Endothelial cell of umbilical vein (primary cell): ENCODE data around the gene COL28A1. TPM values are rescaled to one million over a fixed set of nuclear protein-coding genes. Genes with fewer than 3 reads are reported as not detected.

ENCODE experiments used
- BruUV-seq: library from RNA; stranded (reverse); fragments of 400-500 nt; replicated peaks from 2 replicates; lab custom pipeline; 2021; lab: Mats Ljungman, UMichigan
- CTCF ChIA-PET: fragments of 300-600, 350-600 bp; sonication (Branson Sonifier 250); formaldehyde crosslinking; loops from one replicate; lab custom pipeline; 2021; ENCODE audit warnings: antibody characterized with exemption, inconsistent platforms; lab: Charles Lee
- POLR2A ChIA-PET: fragments of 300-600, 350-600 bp; sonication (Branson Sonifier 250); formaldehyde crosslinking; loops from one replicate; lab custom pipeline; 2021; ENCODE audit warnings: antibody characterized with exemption, inconsistent platforms; lab: Charles Lee
- DNase-seq: peaks from one replicate; pipeline ENCODE4 v3.0.0-alpha.2; 2011; ENCODE audit warnings: low read depth, low spot score
- FAIRE-seq: peaks from 2 replicates; lab custom pipeline; 2011; peaks lifted over from hg19 to GRCh38; lab: Jason Lieb, UNC
- H2AFZ ChIP-seq: 2 replicates; pipeline ENCODE4 v1.6.0; 2012; ENCODE audit warnings: low read depth, low read length, control low read depth, inconsistent platforms
- H3K27ac ChIP-seq: 2 replicates; pipeline ENCODE4 v1.5.1; 2011; ENCODE audit warnings: low read depth, mild to moderate bottlenecking, control low read depth, low read length, moderate library complexity; ENCODE audit not compliant: insufficient read depth
- H3K27me3 ChIP-seq, 2 experiments: 2 replicates each; pipeline versions ENCODE4 v1.6.0 to v1.6.1; 2011; ENCODE audit warnings: low read length in 2 of 2, mixed read lengths in 1 of 2; ENCODE audit not compliant: control insufficient read depth in 2 of 2, insufficient read depth in 2 of 2
- H3K36me3 ChIP-seq, 2 experiments: 2 replicates in 1 of 2; 3 replicates in 1 of 2; pipeline ENCODE4 v1.5.1; 2011; ENCODE audit warnings: low read length in 2 of 2, mild to moderate bottlenecking in 1 of 2, moderate library complexity in 1 of 2; ENCODE audit not compliant: control insufficient read depth in 2 of 2, insufficient read depth in 2 of 2; ENCODE audit errors: extremely low read depth in 1 of 2
- H3K4me1 ChIP-seq: 3 replicates; pipeline ENCODE4 v1.5.1; 2011; ENCODE audit warnings: mild to moderate bottlenecking, low read length; ENCODE audit not compliant: control insufficient read depth, insufficient read depth; ENCODE audit errors: extremely low read depth
- H3K4me2 ChIP-seq: 2 replicates; pipeline ENCODE4 v1.6.1; 2011; ENCODE audit warnings: low read length, control low read depth, mixed read lengths; ENCODE audit not compliant: insufficient read depth
- H3K4me3 ChIP-seq, 3 experiments: fragments of 200-600 bp in 1 of 3; sonication (generic), shearing (Covaris generic) in 1 of 3; replicated peaks in 1 of 3; 2 replicates each; pipeline ENCODE4 v1.5.1; 2011 to 2016; ENCODE audit warnings: control low read depth in 3 of 3, low read length in 3 of 3, mild to moderate bottlenecking in 2 of 3, inconsistent platforms in 1 of 3, low read depth in 1 of 3, moderate library complexity in 1 of 3; ENCODE audit not compliant: insufficient read depth in 1 of 3
- H3K79me2 ChIP-seq: 2 replicates; pipeline ENCODE4 v1.6.0; 2012; ENCODE audit warnings: low read length, inconsistent platforms; ENCODE audit not compliant: control insufficient read depth, insufficient read depth
- H3K9ac ChIP-seq: replicated peaks from 2 replicates; pipeline ENCODE3; 2011; ENCODE audit warnings: low read length, control low read depth; ENCODE audit not compliant: insufficient read depth; ENCODE audit errors: extremely low read depth
- H3K9me1 ChIP-seq: replicated peaks from 3 replicates; pipeline ENCODE4 v1.6.0; 2011; ENCODE audit warnings: mild to moderate bottlenecking, low read length; ENCODE audit not compliant: control insufficient read depth, insufficient read depth; ENCODE audit errors: extremely low read depth
- H3K9me3 ChIP-seq: replicated peaks from 2 replicates; pipeline ENCODE4 v1.5.1; 2012; ENCODE audit warnings: low read length, inconsistent platforms; ENCODE audit not compliant: control insufficient read depth, insufficient read depth
- H4K20me1 ChIP-seq: replicated peaks from 2 replicates; pipeline ENCODE3; 2011; ENCODE audit warnings: mild to moderate bottlenecking, low read length; ENCODE audit not compliant: control insufficient read depth, insufficient read depth; ENCODE audit errors: extremely low read depth
- CTCF ChIP-seq, 2 donors: IDR thresholded peaks; 1 replicate in 1 of 2; 2 replicates in 1 of 2; pipeline ENCODE4 v1.5.1; 2011; ENCODE audit warnings: low read length in 2 of 2, mild to moderate bottlenecking in 2 of 2, moderate library complexity in 2 of 2, control low read depth in 1 of 2, inconsistent platforms in 1 of 2, low read depth in 1 of 2; ENCODE audit not compliant: insufficient read depth in 1 of 2; ENCODE audit errors: extremely low read depth in 1 of 2
- EZH2 ChIP-seq: IDR thresholded peaks from 2 replicates; pipeline ENCODE4 v1.6.1; 2012; ENCODE audit warnings: borderline replicate concordance, low read depth, mild to moderate bottlenecking, moderate library complexity, low read length, inconsistent platforms; ENCODE audit not compliant: severe bottlenecking
- JUN ChIP-seq: IDR thresholded peaks from 2 replicates; pipeline ENCODE4 v1.6.1; 2011; ENCODE audit warnings: borderline replicate concordance, low read depth; ENCODE audit not compliant: insufficient read length, insufficient read depth
- MYC ChIP-seq: IDR thresholded peaks from one replicate; pipeline ENCODE4 v1.6.1; 2011; ENCODE audit warnings: mild to moderate bottlenecking, low read depth, low read length
- dilution Hi-C: fragments of 300-500 bp; cut with MboI; formaldehyde crosslinking; loops from one replicate; pipeline ENCODE4 v1.15.0; 2019; ENCODE audit warnings: low sequenced_read_pairs; ENCODE audit not compliant: extremely low pct_ligation_motif_present
- intact Hi-C: fragments of 100-400 bp; cut with micrococcal nuclease; formaldehyde crosslinking; loops from one replicate; pipeline ENCODE4 v1.10.0; 2022
- polyA plus RNA-seq, 4 experiments: library from polyadenylated mRNA; depleted of rRNA in 3 of 4; stranded (reverse) in 3 of 4; unstranded in 1 of 4; fragments of >200 nt; gene quantifications; 2 replicates each; pipeline versions ENCODE4 v1.2.1 to v1.2.3, GENCODE V29; 2011 to 2012; ENCODE audit warnings: missing spikeins in 1 of 4
- total RNA-seq: library from RNA; stranded (reverse); gene quantifications from 2 replicates; pipeline ENCODE4 v1.2.3, GENCODE V29; 2021

COL28A1 gene
- total and polyA plus RNA-seq, 2 donors (not counting 3 experiments of a cell fraction or from before 2014, with no cell fraction given), result not detected

DNA sequence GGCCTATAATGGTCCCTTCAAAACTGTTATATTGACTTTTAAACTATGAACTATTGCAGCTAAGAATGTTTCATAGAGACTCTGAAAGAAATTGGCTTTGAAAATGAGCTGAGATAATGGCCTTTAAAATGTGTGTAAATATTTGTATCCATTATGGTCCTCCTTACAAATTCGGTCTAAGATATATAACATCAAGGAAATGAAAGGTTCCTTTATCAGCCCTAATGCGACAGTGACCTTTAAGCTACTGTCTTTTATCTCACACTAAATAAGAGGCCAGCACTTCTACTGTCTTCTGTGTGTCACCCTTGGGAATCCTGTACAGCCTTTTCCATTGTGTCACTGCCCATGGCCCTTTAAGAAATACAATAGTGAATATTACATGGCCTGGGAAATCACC lies 19.5 kb downstream of the COL28A1 start:
- no peaks in the 10 kb centered on the region for H4K20me1 ChIP-seq
- BruUV-seq, result no TSS peak
- no peaks in the 10 kb centered on the region for H3K9me3 ChIP-seq

More for the DNA sequence above, 19.5 kb downstream of the COL28A1 start:
- H2AFZ ChIP-seq, result no peak overlapping the region
- H3K4me2 ChIP-seq, result no peak overlapping the region
- no peak overlapping the region for H3K4me3 ChIP-seq
- no peak overlapping the region for H3K9ac ChIP-seq
- TF ChIP-seq EZH2 (no peak), CTCF (IDR thresholded peaks at IDR 0.05; ENCODE audit: extremely low read depth in 1 of 2, insufficient read depth in 1 of 2, low read depth in 1 of 2, low read length in 2 of 2) (no peak), JUN (no peak), MYC (no peak)
- no peak for DNase-seq
- ChIA-PET CTCF (no interaction called here), POLR2A (no interaction called here)
- no peaks in the 10 kb centered on the region for H3K9me1 ChIP-seq
- no peaks in the 10 kb centered on the region for H3K4me1 ChIP-seq
- H3K27ac ChIP-seq, result no peak overlapping the region
- no peaks in the 10 kb centered on the region for H3K79me2 ChIP-seq
- intact Hi-C loops (no loop called here), dilution Hi-C loops (no loop called here)
- no peak for FAIRE-seq
- no peaks in the 10 kb centered on the region for H3K36me3 ChIP-seq
- peaks cover 0 to 2% of the 10 kb centered on the region in 2 experiments for H3K27me3 ChIP-seq
